HFFc6 (cell line): ENCODE results near the gene PAPPA. TPM values are rescaled to one million over a fixed set of nuclear protein-coding genes. Genes with fewer than 3 reads are reported as not detected.

Source experiments
- DNase-seq: peaks from one replicate; pipeline ENCODE4 v3.0.0-alpha.2; 2018
- H3K27ac Mint-ChIP-seq: 2 replicates; pipeline ENCODE4 v1.8.0; 2020; ENCODE audit warnings: mild to moderate bottlenecking, mixed read lengths
- H3K27me3 Mint-ChIP-seq: 2 replicates; pipeline ENCODE4 v1.8.0; 2021; ENCODE audit warnings: mild to moderate bottlenecking, moderate library complexity, mixed read lengths; ENCODE audit not compliant: insufficient read depth
- H3K36me3 Mint-ChIP-seq: 2 replicates; pipeline ENCODE4 v1.8.0; 2021; ENCODE audit warnings: low read depth, mixed read lengths
- H3K4me1 Mint-ChIP-seq: 2 replicates; pipeline ENCODE4 v1.8.0; 2020; ENCODE audit warnings: low read depth, mixed read lengths
- H3K4me3 Mint-ChIP-seq: 2 replicates; pipeline ENCODE4 v1.8.0; 2020; ENCODE audit warnings: mild to moderate bottlenecking, moderate library complexity, mixed read lengths
- H3K9me3 Mint-ChIP-seq: 2 replicates; pipeline ENCODE4 v1.8.0; 2020; ENCODE audit warnings: mild to moderate bottlenecking, mixed read lengths
- total RNA-seq, 6 experiments: library from RNA; stranded (reverse); fragmentation: NEBNext Ultra II Directional; extraction: Animal tissue kit (Norgen Biotek cat#: 25700); gene quantifications; 2 replicates in 1 of 6; 3 replicates in 5 of 6; pipeline ENCODE4 v1.2.3, GENCODE V29; 2021
- TF ChIP-seq, protein P1 (sequence below): fragments of 200-600 bp; sonication (generic); IDR thresholded peaks from 2 replicates; pipeline ENCODE4 v1.5.0; 2021; ENCODE audit warnings: antibody characterized with exemption, mild to moderate bottlenecking

The PAPPA gene
- total RNA-seq, 6 experiments from 2014 or later = 8.2 to 13.2 (median 12.3) TPM

DNA sequence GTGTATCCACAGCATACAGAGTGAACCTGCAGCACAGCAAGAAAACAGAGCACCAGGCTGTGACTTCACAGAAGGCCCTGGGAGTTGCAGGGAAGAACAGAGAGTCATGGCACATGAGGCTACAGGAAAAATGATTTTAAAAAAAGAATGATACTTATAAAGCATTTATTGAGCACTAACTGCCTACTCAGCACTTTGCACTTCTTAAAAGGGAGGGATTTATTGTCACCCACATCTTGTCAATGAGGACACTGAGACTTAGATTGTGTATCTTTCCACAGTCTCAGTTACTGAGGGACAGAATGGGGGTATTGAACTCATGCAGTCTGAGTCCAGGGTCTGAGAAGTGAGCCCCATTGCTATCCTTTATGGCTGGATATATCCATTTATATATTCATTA, 288.9 kb downstream of the PAPPA start:
- Mint-ChIP-seq H3K4me1 (peaks cover 8% of the 10 kb centered on the region; the same call in 1 of the 2 replicates), H3K9me3 (no peaks in the 10 kb centered on the region), H3K27me3 (peaks cover 1% of the 10 kb centered on the region; the same call in 1 of the 2 replicates), H3K4me3 (no peak overlapping the region), H3K36me3 (peaks cover 3% of the 10 kb centered on the region; the same call in 1 of the 2 replicates), H3K27ac (no peak overlapping the region)
- DNase-seq = no peak
- TF ChIP-seq, protein P1, sequence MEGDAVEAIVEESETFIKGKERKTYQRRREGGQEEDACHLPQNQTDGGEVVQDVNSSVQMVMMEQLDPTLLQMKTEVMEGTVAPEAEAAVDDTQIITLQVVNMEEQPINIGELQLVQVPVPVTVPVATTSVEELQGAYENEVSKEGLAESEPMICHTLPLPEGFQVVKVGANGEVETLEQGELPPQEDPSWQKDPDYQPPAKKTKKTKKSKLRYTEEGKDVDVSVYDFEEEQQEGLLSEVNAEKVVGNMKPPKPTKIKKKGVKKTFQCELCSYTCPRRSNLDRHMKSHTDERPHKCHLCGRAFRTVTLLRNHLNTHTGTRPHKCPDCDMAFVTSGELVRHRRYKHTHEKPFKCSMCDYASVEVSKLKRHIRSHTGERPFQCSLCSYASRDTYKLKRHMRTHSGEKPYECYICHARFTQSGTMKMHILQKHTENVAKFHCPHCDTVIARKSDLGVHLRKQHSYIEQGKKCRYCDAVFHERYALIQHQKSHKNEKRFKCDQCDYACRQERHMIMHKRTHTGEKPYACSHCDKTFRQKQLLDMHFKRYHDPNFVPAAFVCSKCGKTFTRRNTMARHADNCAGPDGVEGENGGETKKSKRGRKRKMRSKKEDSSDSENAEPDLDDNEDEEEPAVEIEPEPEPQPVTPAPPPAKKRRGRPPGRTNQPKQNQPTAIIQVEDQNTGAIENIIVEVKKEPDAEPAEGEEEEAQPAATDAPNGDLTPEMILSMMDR = no peak

DNA sequence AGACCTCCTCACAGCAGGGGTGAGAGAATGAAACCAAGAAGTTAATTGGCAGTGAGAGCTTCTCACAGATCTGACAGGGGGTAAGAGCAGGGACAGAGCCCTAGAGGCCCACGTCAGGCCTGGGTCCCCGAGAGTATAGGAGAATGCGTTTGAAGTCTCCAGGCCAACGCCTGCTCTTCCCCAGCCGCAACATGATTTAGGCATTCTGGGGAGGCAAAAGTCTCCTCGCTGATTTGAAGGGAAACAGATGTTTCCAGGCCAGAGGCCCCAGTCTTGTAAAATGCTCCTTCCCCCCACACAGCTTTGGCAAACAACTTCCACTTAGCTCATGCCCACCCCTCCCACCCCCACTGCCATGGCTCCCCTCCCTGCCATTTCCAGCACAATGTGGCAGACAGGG, 294.3 kb downstream of the PAPPA start:
- DNase-seq = no peak
- H3K36me3 Mint-ChIP-seq = no peaks in the 10 kb centered on the region
- no peak overlapping the region for H3K4me3 Mint-ChIP-seq
- no peaks in the 10 kb centered on the region for H3K9me3 Mint-ChIP-seq
- H3K4me1 Mint-ChIP-seq = peaks cover 18% of the 10 kb centered on the region
- H3K27ac Mint-ChIP-seq = no peak overlapping the region
- H3K27me3 Mint-ChIP-seq = no peaks in the 10 kb centered on the region; the same call in none of the 2 replicates
- TF ChIP-seq, protein P1 = no peak

DNA sequence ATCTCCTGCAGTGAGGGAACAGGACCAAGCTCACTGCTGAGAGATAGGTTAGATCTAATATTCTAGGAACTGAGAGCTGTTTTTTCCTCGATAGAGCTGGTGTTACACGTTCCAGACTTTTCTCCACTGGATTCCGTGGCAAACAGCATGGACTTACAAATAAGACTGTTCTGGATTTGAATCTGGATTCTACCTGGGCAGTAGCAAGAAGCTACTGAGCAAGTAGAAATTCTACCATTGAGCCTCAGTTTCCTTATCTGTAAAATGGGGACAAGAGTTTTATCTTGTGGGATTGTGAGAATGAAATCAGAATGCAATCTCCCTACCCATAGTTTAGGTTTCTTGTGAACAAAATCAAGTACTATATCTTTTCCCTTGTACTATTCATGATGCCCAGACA, 294.8 kb downstream of the PAPPA start:
- Mint-ChIP-seq H3K9me3 (no peaks in the 10 kb centered on the region), H3K36me3 (no peaks in the 10 kb centered on the region), H3K27ac (no peak overlapping the region), H3K4me3 (no peak overlapping the region), H3K4me1 (peaks cover 18% of the 10 kb centered on the region), H3K27me3 (no peaks in the 10 kb centered on the region; the same call in none of the 2 replicates)
- TF ChIP-seq, protein P1 = no peak
- no peak for DNase-seq

DNA sequence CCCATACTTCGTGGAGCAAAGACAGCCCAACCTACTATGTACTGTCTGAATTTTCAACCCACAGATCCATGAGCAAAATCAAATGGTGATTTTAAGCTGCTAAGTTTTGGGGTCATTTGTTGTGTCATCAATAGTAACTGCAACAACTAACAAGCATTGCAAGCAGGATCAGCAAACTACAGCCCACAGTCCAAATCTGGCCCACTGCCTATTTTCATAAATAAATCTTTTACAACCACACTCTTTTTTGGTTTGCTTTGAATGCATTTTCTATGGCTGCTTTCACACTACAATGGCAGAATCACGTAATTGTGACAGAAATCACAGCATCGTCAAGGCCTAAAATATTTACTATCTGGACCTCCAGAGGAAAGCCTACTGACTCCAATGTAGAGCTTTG, 296.4 kb downstream of the PAPPA start:
- Mint-ChIP-seq H3K27ac (no peak overlapping the region), H3K36me3 (no peaks in the 10 kb centered on the region), H3K4me1 (peaks cover 18% of the 10 kb centered on the region), H3K4me3 (no peak overlapping the region), H3K27me3 (no peaks in the 10 kb centered on the region; the same call in none of the 2 replicates), H3K9me3 (no peaks in the 10 kb centered on the region)
- TF ChIP-seq, protein P1 = no peak
- DNase-seq = no peak

DNA sequence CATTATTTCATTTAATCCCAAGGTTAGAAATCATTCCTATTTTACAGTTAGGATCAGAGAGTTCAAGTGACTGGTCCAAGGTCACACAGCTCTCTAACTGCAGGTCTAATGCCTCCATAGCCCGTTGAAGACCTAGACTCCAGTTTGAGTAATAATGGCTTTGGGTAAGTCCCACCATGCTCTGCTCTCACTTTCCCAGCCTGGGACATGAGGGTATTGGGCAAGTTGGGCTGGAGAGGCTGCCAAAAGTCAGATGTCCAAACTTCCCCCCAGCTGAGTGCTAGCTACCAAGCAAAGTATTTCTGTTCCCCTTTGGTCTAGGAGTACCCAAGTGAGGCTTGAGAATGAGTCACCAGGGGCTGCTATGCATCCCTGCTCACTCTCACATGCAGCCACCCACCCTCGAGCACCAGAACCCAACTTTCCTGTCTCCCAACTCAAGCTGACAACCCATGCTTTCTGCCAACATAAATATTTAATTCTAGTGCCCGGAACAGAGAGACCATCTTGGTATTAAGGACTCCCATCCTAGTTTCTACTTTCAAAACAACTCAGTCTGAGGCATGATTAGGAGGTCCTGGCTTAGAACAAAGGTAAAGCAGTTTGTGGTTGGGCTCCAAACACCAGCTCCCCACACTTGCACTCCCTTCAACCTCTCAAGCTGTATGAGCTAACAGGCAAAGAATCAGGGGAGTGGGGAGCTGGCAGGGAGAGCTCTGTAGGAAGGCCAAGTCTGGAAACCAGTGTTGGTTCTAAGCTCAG, 297.0 kb downstream of the PAPPA start:
- peaks cover 18% of the 10 kb centered on the region for H3K4me1 Mint-ChIP-seq
- no peak overlapping the region; the same call in 1 of the 2 replicates for H3K27ac Mint-ChIP-seq
- H3K27me3 Mint-ChIP-seq = no peaks in the 10 kb centered on the region; the same call in none of the 2 replicates
- TF ChIP-seq, protein P1 = no peak
- H3K4me3 Mint-ChIP-seq = no peak overlapping the region
- H3K36me3 Mint-ChIP-seq = no peaks in the 10 kb centered on the region
- DNase-seq = peak; percentile 11
- no peaks in the 10 kb centered on the region for H3K9me3 Mint-ChIP-seq
